CD14-positive monocyte (primary cell): Measurements from ENCODE around the gene CHST3. TPM values are rescaled to one million over a fixed set of nuclear protein-coding genes. Genes with fewer than 3 reads are reported as not detected.

Experiments used
- DNase-seq, 3 donors: peaks; one replicate each; pipeline ENCODE4 v3.0.0-alpha.2; 2011 to 2022
- H2AFZ ChIP-seq: 2 replicates; pipeline ENCODE4 v1.6.0; 2012; ENCODE audit warnings: mild to moderate bottlenecking, low read depth, low read length, inconsistent platforms; ENCODE audit not compliant: insufficient read depth, poor library complexity, severe bottlenecking
- H3K27ac ChIP-seq, 2 donors: 1 replicate in 1 of 2; 2 replicates in 1 of 2; pipeline ENCODE4 v1.5.1; 2012 to 2013; ENCODE audit warnings: low read length in 2 of 2, control low read depth in 1 of 2, inconsistent platforms in 1 of 2, low read depth in 1 of 2, mild to moderate bottlenecking in 1 of 2
- H3K27me3 ChIP-seq, 2 donors: one replicate each; pipeline versions ENCODE4 v1.6.0 to v1.6.1; 2011 to 2013; ENCODE audit warnings: low read length in 2 of 2; ENCODE audit not compliant: control insufficient read depth in 2 of 2, insufficient read depth in 2 of 2
- H3K36me3 ChIP-seq, 2 donors: replicated peaks in 1 of 2; 1 replicate in 1 of 2; 2 replicates in 1 of 2; pipeline versions ENCODE4 v1.5.1 to v1.6.1; 2012 to 2013; ENCODE audit warnings: low read length in 2 of 2, control low read depth in 1 of 2, inconsistent platforms in 1 of 2, mild to moderate bottlenecking in 1 of 2; ENCODE audit not compliant: insufficient read depth in 2 of 2, control insufficient read depth in 1 of 2
- H3K4me1 ChIP-seq, 2 donors: 1 replicate in 1 of 2; 2 replicates in 1 of 2; pipeline versions ENCODE4 v1.5.1 to v1.6.1; 2012 to 2013; ENCODE audit warnings: low read length in 2 of 2, control low read depth in 1 of 2, inconsistent platforms in 1 of 2, mild to moderate bottlenecking in 1 of 2, moderate library complexity in 1 of 2; ENCODE audit not compliant: insufficient read depth in 2 of 2, control insufficient read depth in 1 of 2
- H3K4me2 ChIP-seq: replicated peaks from 2 replicates; pipeline ENCODE3; 2012; ENCODE audit warnings: low read length, moderate library complexity, mild to moderate bottlenecking; ENCODE audit not compliant: poor library complexity, severe bottlenecking; ENCODE audit errors: extremely low read depth
- H3K4me3 ChIP-seq, 3 experiments: fragments of 200-600 bp in 1 of 3; sonication (generic) in 1 of 3; replicated peaks in 1 of 3; 1 replicate in 2 of 3; 2 replicates in 1 of 3; pipeline ENCODE4 v1.5.1; 2011 to 2013; ENCODE audit warnings: low read length in 3 of 3, mild to moderate bottlenecking in 3 of 3, control low read depth in 2 of 3, low read depth in 2 of 3, inconsistent platforms in 1 of 3, moderate library complexity in 1 of 3
- H3K79me2 ChIP-seq: 2 replicates; pipeline ENCODE4 v1.6.0; 2012; ENCODE audit warnings: mild to moderate bottlenecking, control low read depth, inconsistent platforms, low read length, moderate library complexity; ENCODE audit not compliant: insufficient read depth
- H3K9ac ChIP-seq: 2 replicates; pipeline ENCODE4 v1.6.0; 2017; ENCODE audit warnings: low read length, mild to moderate bottlenecking; ENCODE audit not compliant: insufficient read depth, poor library complexity, severe bottlenecking
- H3K9me3 ChIP-seq, 2 donors: replicated peaks in 1 of 2; 1 replicate in 1 of 2; 2 replicates in 1 of 2; pipeline versions ENCODE4 v1.5.1 to v1.6.1; 2012 to 2013; ENCODE audit warnings: low read length in 2 of 2, control low read depth in 1 of 2; ENCODE audit not compliant: control insufficient read depth in 1 of 2, insufficient read depth in 1 of 2
- H4K20me1 ChIP-seq: 2 replicates; pipeline ENCODE4 v1.6.0; 2012; ENCODE audit warnings: mild to moderate bottlenecking, low read length, control low read depth, moderate library complexity; ENCODE audit not compliant: insufficient read depth
- H3K27ac Mint-ChIP-seq, 7 donors: one replicate each; pipeline ENCODE4 v1.8.0; 2020; ENCODE audit warnings: mild to moderate bottlenecking in 7 of 7, mixed read lengths in 7 of 7, moderate library complexity in 6 of 7, inconsistent platforms in 2 of 7
- H3K27me3 Mint-ChIP-seq, 3 donors: one replicate each; pipeline ENCODE4 v1.8.0; 2021 to 2022; ENCODE audit warnings: low read depth in 3 of 3, mild to moderate bottlenecking in 3 of 3, mixed read lengths in 3 of 3, moderate library complexity in 3 of 3, inconsistent platforms in 1 of 3
- H3K36me3 Mint-ChIP-seq, 2 donors: one replicate each; pipeline ENCODE4 v1.8.0; 2020; ENCODE audit warnings: mixed read lengths in 2 of 2, inconsistent platforms in 1 of 2, mild to moderate bottlenecking in 1 of 2
- H3K4me1 Mint-ChIP-seq: one replicate; pipeline ENCODE4 v1.8.0; 2020; ENCODE audit warnings: mild to moderate bottlenecking, mixed read lengths
- H3K4me3 Mint-ChIP-seq, 2 donors: one replicate each; pipeline ENCODE4 v1.8.0; 2020; ENCODE audit warnings: mild to moderate bottlenecking in 2 of 2, mixed read lengths in 2 of 2, moderate library complexity in 1 of 2
- H3K9me3 Mint-ChIP-seq, 7 donors: one replicate each; pipeline ENCODE4 v1.8.0; 2020 to 2022; ENCODE audit warnings: mixed read lengths in 7 of 7, mild to moderate bottlenecking in 6 of 7, moderate library complexity in 6 of 7, inconsistent platforms in 2 of 7
- WGBS: methylation state at CpG from one replicate; pipeline ENCODE4 v1.1.5; 2013; ENCODE audit warnings: missing lambda C conversion rate; ENCODE audit not compliant: insufficient coverage; 5-methylcytosine and 5-hydroxymethylcytosine counted together
- intact Hi-C, 2 donors: fragments of 100-400 bp; cut with micrococcal nuclease; formaldehyde crosslinking; loops; one replicate each; pipeline versions ENCODE4 v1.15.0 to v1.15.1; 2023
- polyA plus RNA-seq, 3 donors: library from polyadenylated mRNA; depleted of rRNA in 1 of 3; unstranded in 2 of 3; stranded (reverse) in 1 of 3; fragments of 300-500 nt in 2 of 3; fragments of >200 nt in 1 of 3; fragmentation: Illumina TruSeq in 2 of 3; gene quantifications; 1 replicate in 2 of 3; 2 replicates in 1 of 3; pipeline ENCODE4 v1.2.3, GENCODE V29; 2012 to 2021
- TF ChIP-seq, protein P1 (sequence below): fragments of 200-600 bp; IDR thresholded peaks from one replicate; pipeline ENCODE4 v1.8.0; 2022; ENCODE audit warnings: antibody characterized with exemption, mild to moderate bottlenecking

Gene CHST3
- polyA plus RNA-seq, 3 donors: not detected

DNA sequence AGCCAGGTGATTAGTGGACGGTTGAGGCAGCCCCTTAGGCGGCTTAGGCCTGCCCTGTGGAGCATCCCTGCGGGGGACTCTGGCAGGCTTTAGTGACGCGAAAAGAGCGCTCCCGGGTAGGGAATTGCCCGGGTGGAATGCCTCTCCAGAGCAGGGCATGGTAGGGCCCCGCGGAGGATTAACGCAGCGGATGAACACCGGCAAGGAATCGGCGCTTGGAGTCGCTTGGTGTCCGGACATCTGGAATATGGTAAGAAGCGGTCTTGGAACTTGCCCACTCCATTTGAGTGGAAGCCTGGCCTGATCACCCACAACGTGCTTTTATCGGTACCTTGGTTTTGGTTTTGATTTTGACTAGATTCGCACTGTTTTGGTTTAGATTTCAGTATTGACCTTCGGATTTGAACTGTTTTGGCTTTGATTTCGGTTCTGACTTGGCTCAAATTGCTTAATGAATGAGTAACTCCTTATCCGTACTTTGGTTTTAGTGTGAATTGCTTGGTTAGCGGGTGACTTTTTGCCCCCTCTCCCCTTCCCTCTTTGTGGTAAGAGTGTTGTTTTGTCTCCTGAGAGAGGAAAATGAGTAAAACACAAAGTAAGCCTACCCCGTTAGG is 24.2 kb upstream of the CHST3 start:
- Mint-ChIP-seq H3K9me3 (peaks cover 45 to 85% (median 70%) of the 10 kb centered on the region in 7 donors), H3K4me3 (no peak overlapping the region), H3K27ac (no peak overlapping the region), H3K4me1 (peaks cover 9% of the 10 kb centered on the region), H3K36me3 (no peaks in the 10 kb centered on the region), H3K27me3 (peaks cover 1 to 3% (median 1%) of the 10 kb centered on the region in 3 donors)
- intact Hi-C loops: no loop called here
- Histone ChIP-seq H4K20me1 (no peaks in the 10 kb centered on the region), H3K27ac (no peak overlapping the region), H3K4me3 (no peak overlapping the region), H3K79me2 (no peaks in the 10 kb centered on the region), H3K4me1 (peaks cover 10 to 11% of the 10 kb centered on the region in 2 donors), H3K9me3 (peaks cover 60 to 72% of the 10 kb centered on the region in 2 donors), H3K9ac (no peak overlapping the region), H2AFZ (no peak overlapping the region), H3K27me3 (no peaks in the 10 kb centered on the region), H3K36me3 (no peaks in the 10 kb centered on the region), H3K4me2 (no peak overlapping the region)
- no peak for DNase-seq
- TF ChIP-seq, protein P1, sequence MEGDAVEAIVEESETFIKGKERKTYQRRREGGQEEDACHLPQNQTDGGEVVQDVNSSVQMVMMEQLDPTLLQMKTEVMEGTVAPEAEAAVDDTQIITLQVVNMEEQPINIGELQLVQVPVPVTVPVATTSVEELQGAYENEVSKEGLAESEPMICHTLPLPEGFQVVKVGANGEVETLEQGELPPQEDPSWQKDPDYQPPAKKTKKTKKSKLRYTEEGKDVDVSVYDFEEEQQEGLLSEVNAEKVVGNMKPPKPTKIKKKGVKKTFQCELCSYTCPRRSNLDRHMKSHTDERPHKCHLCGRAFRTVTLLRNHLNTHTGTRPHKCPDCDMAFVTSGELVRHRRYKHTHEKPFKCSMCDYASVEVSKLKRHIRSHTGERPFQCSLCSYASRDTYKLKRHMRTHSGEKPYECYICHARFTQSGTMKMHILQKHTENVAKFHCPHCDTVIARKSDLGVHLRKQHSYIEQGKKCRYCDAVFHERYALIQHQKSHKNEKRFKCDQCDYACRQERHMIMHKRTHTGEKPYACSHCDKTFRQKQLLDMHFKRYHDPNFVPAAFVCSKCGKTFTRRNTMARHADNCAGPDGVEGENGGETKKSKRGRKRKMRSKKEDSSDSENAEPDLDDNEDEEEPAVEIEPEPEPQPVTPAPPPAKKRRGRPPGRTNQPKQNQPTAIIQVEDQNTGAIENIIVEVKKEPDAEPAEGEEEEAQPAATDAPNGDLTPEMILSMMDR: no peak
- 95% methylated on average over 22 of the region's 26 CpGs for WGBS

DNA sequence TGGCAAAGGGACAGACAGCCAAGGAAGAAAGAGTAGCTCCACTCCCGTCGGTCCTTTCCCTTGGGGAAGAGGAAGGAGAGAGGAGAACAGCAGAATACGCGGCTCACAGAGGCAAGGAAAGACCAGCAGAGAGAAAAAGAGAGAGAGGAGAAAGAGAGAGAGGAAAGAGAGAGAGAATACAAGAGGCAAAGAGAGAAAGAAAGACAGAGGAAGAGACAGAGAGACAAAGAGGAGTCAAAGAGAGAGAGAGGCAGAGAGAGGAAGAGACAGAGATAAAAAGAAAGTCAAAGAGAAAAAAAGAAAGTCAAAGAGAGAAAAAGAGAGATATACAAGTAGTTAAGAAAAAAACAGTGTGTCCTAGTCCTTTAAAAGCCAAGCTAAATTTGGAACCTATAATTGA is 23.4 kb upstream of the CHST3 start:
- no peaks in the 10 kb centered on the region for H4K20me1 ChIP-seq
- Mint-ChIP-seq H3K27me3 (peaks cover 1 to 3% (median 3%) of the 10 kb centered on the region in 3 donors), H3K4me1 (peaks cover 9% of the 10 kb centered on the region), H3K36me3 (no peaks in the 10 kb centered on the region), H3K9me3 (peaks cover 44 to 89% (median 74%) of the 10 kb centered on the region in 7 donors), H3K4me3 (no peak overlapping the region), H3K27ac (no peak overlapping the region)
- peaks cover 10 to 11% of the 10 kb centered on the region in 2 donors for H3K4me1 ChIP-seq
- H3K4me3 ChIP-seq: no peak overlapping the region
- no peak overlapping the region for H3K27ac ChIP-seq
- H3K79me2 ChIP-seq: no peaks in the 10 kb centered on the region
- DNase-seq: no peak
- TF ChIP-seq, protein P1: no peak
- no peak overlapping the region for H2AFZ ChIP-seq
- no peak overlapping the region for H3K9ac ChIP-seq
- no peaks in the 10 kb centered on the region for H3K27me3 ChIP-seq
- H3K4me2 ChIP-seq: no peak overlapping the region
- WGBS: no CpG with 5 or more reads among the region's 4 CpGs
- intact Hi-C loops: no loop called here
- H3K36me3 ChIP-seq: no peaks in the 10 kb centered on the region
- H3K9me3 ChIP-seq: peaks cover 68 to 77% of the 10 kb centered on the region in 2 donors
